22Rv1 (cell line): ENCODE data around the gene TEKT5.

Experiments
- CTCF ChIP-seq: fragments of 450-650 bp; IDR thresholded peaks from 2 replicates; pipeline ENCODE4 v1.5.1; 2017; ENCODE audit warnings: mild to moderate bottlenecking
- ZFX ChIP-seq: fragments of 450-650 bp; IDR thresholded peaks from 2 replicates; pipeline ENCODE4 v1.6.1; 2017; ENCODE audit warnings: antibody characterized with exemption, borderline replicate concordance

- TF ChIP-seq CTCF (no peak), ZFX (no peak)
Measured at GRCh38 chr16:10584981-10585438, 109.7 kb downstream of the TEKT5 start.
